EL (cell line): ENCODE data around the gene RASGRF2.
"Not testable (repeated sequence)": the region's sequence is repeated elsewhere in the genome, so short reads cannot be mapped to it uniquely, and the experiment has no call there.

Source experiments
- DNase-seq: peaks from one replicate; pipeline ENCODE4 v3.0.0-alpha.2; 2016

Gene RASGRF2

DNA sequence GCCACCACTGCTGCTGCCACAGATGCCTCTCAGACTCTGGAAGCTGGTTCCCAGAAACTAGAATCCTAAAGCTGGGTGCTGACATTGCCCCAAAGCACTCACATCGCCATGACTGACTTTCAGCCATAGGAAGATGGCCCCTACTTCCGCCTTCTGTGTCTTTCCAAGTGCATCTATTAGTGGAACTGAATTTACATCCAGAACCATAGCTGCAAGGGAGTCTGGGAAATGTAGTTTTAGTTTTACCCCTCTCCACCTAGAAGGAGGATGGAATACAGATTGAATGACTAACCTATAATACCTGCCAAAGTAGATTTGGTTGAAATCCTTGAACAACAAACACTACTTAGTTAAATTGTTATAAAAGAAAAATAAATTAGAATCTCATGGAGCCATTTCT lies 118.8 kb downstream of the RASGRF2 start:
- DNase-seq: no peak

DNA sequence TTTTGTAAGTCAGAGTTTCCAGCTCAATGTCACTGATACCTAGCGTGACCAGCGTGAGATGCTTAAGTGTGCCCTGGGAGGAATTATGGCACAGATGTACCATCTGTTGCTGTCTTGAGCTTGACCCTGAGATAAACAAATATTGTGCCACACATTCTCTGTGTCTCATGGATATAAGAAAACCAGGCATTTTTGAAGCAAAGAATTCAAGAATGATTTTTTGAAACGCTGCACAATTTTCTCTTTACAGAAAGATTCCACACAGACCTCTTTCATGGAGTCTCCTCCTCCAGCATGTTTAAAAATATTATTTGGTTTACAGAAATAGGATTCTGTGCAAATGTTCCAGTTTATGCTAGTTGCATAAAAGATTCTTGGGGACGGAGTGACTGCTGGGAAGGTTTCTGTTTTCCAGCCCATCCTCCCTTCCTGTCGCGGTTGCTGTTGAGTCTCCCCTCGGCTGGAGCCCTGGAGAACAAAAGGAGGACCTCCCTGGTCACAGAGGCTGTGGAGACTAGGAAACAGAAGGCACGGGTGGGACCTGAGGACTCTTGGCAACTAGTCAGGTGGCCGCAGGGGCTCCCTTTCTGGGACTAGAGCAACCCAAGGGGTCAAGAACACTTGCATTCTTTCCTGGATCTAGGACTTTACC lies 120.8 kb downstream of the RASGRF2 start:
- no peak for DNase-seq

- no peak for DNase-seq
Measured at GRCh38 chr5:81081461-81081835, 121.3 kb downstream of the RASGRF2 start.

DNA sequence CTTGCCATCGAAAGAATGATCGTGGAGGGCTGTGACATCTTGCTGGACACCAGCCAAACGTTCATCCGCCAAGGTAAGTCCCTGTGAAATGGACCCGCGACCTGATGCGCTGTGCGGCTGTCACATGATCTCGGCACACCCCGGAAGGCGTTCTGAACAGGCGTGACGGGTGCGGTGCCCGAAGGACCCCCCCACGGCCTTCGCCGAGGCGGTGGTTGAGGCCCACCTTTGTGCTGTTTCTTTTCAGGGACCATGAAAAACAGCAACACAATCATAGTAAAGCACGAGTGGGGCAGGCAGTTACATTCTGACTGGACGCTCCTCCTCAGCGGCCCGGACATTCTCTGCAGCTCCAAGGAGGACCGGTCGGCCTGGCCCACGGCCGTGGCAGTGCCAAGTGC lies 126.7 kb downstream of the RASGRF2 start:
- no peak for DNase-seq

- DNase-seq: no peak
Measured at GRCh38 chr5:81091199-81091598, 131.0 kb downstream of the RASGRF2 start.

DNA sequence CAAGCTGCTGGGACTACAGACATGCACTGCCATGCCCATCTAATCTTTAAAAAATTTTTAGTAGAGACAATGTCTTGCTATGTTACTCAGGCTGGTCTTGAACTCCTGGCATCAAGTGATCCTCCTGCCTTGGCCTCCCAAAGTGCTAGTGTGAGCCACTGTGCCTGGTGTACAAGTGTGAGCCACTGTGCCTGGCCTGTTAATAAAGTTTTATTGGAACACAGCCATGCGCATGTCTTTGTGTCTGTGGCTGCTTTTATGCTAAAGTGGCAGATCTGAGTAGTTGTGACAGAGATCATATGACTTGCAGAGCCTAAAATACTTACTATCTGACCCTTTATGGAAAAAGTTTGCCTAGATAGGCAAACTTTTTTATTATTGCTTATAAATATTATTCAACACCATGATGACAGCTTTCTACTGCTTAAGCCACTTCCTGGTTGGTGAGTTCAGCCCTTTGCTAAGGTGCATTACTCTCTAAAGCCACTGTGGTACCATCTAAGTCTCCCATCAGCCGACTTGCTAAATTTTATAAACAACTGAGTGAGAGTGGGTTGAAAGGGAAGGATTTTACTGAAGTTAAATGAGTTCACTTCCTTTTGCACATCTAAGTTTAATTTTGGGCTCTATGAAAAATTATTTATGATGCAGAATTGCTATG lies 133.5 kb downstream of the RASGRF2 start:
- DNase-seq: no peak

- no peak for DNase-seq
Measured at GRCh38 chr5:81095835-81096234, 135.7 kb downstream of the RASGRF2 start.

- DNase-seq: peak; percentile 5
Measured at GRCh38 chr5:81097713-81098112, 137.6 kb downstream of the RASGRF2 start.

- DNase-seq: no peak
Measured at GRCh38 chr5:81105261-81105877, 145.2 kb downstream of the RASGRF2 start.

DNA sequence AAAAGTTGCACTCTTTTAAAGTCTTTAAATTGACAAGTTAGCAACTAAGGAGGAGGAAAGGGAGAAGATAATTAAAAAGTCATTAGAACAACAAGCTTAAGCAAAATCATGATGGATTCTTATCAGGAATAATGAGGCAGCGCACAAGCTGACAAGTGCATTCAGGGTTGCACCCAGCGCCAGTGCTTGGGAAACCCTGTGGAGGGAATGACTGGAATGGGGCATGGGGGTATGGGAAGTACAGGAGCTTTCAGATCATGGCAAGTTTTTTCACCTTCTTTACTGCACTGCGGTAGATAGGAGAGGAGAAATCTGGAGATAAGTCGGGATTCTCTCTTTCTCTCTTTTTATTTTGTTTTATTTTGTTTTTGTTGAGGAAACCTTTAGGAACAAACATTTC lies 155.1 kb downstream of the RASGRF2 start:
- DNase-seq: no peak

DNA sequence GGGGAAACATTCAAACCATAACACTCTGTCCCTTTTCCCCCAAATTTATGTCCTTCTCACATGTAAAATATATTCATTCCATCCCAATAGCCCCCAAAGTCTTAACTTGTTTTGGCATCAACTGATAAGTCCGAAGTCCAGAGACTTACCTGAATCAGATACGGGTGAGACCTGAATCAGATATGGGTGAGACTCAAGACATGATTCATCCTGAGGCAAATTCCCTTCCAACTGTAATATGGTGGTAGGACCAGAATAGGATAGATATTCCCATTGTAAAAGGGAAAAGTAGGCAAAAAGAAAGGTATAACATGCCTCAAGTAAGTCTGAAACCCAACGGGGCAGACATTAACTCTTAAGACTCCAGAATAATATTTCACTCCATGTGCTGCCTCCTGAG lies 157.4 kb downstream of the RASGRF2 start:
- no peak for DNase-seq

DNA sequence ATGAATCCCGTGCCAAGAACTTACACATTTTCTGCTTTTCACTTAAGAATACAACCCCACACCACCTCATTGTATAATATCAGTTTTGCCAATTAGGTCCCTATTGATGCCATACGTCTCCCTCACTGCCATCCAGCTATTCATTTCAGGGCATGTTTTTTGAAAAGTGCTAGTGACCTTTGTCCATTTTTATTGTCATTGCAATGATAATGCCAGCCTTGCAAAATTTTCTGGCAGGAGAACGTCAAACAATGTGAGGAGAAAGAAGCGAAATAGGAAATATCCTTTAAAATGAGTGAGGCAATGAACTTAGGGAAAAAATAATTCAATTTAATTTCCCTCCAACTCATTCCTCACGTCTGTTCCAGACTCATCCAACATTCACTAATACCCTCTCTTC lies 161.1 kb downstream of the RASGRF2 start:
- no peak for DNase-seq

GRCh38 chr5:81121836-81122630 lies 161.9 kb downstream of the RASGRF2 start:
- DNase-seq: no peak

GRCh38 chr5:81124689-81125088 lies 164.5 kb downstream of the RASGRF2 start:
- DNase-seq: not testable (repeated sequence)

DNA sequence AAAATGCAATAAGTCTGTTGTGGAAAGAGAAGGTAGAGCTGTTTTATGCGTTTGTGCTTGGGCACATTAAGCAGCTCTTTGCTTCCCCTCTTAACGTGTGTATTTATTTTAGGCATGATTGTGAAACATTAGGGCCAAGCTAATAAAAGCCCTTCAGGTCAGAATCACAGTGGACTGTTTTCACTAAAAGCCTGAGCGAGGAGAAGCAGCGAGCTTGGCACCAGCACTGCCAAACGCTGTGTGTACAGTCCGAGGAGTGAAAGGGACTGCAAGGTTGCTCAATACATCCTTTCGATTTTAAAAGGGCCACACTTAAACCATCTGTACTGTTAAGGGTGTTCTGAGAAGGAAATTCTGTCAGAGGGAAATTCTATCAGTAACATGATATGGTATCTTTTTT lies 165.8 kb downstream of the RASGRF2 start:
- DNase-seq: peak; percentile 13

DNA sequence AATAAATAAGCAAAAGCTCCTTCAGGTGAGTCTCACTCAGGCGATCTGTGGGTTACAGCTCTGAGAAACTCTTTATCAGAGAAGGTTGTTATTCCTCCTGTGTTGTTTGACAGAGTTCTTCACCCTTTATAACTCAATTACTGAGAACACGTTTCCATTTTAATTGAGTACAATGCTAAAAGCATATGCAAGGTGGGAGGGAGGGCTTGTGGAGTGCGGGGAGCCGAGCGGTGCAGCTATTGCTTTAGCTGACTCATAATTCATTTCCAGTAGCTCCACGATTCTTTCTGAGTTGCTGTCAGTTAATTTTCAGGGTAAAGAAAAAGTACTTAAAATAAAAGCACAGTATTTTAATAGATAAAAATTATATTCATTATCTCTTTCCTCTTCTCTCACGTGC lies 168.3 kb downstream of the RASGRF2 start:
- DNase-seq: no peak

- DNase-seq: no peak
Measured at GRCh38 chr5:81132381-81132780, 172.2 kb downstream of the RASGRF2 start.

- peak; percentile 6 for DNase-seq
Measured at GRCh38 chr5:81134066-81134465, 173.9 kb downstream of the RASGRF2 start.

DNA sequence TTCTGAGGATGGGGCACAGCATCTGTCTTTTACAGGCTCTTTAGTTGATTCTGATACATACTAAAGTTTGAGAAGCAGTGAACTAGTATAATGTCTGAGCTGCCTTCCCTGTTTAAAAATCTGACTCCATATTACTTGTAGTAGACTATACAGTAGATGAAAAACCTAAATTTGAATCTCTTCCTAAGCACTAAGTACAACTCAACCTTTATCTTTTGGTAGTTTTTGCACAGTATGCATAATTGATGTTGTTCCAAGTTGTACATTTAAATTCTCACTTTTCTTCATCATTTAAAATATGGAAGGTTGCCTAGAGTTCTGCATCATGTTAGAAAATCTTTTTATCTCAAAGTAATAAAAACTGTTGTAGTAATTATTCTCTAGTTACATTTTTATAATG lies 174.4 kb downstream of the RASGRF2 start:
- no peak for DNase-seq

DNA sequence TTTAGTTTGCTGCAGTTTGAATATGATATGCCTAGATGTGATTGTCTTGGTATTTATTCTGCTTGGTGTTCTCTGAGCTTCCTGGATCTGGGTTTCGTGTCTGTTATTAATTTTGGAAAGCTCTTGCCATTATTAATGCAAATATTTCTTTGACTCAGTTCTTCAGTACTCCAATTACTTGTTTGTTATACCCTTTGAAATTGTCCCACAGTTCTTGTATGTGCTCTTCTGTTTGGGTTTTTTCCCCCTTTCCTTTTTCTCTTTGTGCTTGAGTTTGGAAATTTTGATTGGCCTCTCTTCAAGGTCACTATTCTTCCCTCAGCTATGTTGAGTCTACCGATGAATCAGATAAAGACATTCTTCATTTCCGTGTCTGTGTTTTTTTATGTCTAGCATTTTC lies 176.4 kb downstream of the RASGRF2 start:
- DNase-seq: no peak

DNA sequence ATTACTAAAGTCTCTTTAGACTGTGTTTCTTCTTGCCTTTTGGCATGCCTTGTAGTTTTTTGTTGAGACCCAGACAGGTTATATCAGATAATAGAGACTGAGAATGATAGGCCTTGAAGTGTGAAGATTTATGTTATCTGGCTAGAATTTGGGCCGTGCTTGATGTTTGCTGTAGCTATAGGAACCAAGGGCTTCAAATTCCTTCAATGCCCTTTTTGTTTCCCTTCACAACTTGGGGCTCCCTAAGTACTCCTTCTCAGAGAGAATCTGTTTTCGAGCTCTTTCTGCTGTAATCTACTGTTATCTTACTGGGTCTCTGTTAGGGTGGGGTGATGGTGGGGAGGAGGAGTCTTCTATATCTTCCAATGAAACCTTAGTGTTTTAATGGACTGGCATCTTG lies 177.7 kb downstream of the RASGRF2 start:
- no peak for DNase-seq

- no peak for DNase-seq
Measured at GRCh38 chr5:81140441-81140840, 180.3 kb downstream of the RASGRF2 start.

DNA sequence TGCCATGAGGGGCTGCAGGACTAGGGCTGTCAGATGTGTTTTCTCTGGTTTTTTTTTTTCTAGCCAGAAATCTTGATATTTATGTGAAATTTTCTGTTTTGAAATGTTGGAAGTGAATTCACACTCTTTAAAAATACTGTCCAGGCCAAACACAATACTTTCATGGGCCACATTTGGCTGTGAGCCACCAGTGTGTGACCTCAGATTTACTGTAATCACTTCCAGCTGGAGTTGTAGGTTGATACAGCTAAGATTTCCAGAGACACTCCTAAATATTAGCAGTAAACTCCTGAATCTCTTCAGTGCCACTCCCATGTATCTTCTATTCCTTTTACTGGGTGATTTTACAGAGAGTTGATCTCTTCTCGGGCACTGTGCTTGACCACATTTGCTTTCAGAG lies 180.8 kb downstream of the RASGRF2 start:
- DNase-seq: peak; percentile 28

GRCh38 chr5:81142108-81142507 lies 181.9 kb downstream of the RASGRF2 start:
- DNase-seq: no peak
